Astrocyte of the spinal cord (primary cell): ENCODE results near the gene CD8A.
A peak's percentile ranks its signal among the peaks of the same experiment; 100 is the strongest.

Experiments
- DNase-seq: peaks from one replicate; pipeline ENCODE4 v3.0.0; 2011; ENCODE audit warnings: low read depth, low spot score
- H3K4me3 ChIP-seq: 2 replicates; pipeline ENCODE4 v1.5.1; 2011; ENCODE audit warnings: low read depth, mild to moderate bottlenecking, low read length, moderate library complexity
- CTCF ChIP-seq: IDR thresholded peaks from 2 replicates; pipeline ENCODE4 v1.5.1; 2012; ENCODE audit warnings: low read depth, mild to moderate bottlenecking, low read length, inconsistent platforms
- in situ Hi-C: cut with HindIII; loops from 2 replicates; pipeline ENCODE4 v1.10.0; 2017; ENCODE audit warnings: low sequenced_read_pairs

CD8A gene

GRCh38 chr2:86758405-86758804 lies 32.3 kb downstream of the CD8A start:
- in situ Hi-C loops, result no loop called here
- no peak for DNase-seq
- no peak overlapping the region for H3K4me3 ChIP-seq
- no peak for TF ChIP-seq CTCF

DNA sequence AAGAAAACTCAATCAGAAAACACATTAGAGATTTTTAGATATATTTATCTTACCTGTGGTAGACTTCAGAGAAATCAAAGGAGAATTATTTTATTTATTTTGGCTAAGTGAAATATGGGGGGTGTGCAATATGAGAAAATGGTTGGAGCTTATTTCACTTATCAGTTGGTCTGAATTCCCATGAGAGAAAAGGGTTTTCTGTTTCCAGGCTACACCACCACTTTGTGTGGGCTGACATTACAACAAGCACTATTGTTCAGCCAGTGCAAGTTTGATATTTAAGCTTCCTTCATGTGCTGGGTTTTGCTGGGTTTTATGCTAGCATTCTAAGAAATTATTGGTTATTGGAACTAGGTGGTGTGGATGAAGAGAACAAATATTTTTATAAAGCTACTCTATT lies 37.1 kb downstream of the CD8A start:
- no peak overlapping the region for H3K4me3 ChIP-seq
- in situ Hi-C loops, result no loop called here
- DNase-seq, result no peak
- no peak for TF ChIP-seq CTCF

GRCh38 chr2:86752934-86753333 lies 37.8 kb downstream of the CD8A start:
- DNase-seq, result no peak
- TF ChIP-seq CTCF, result no peak
- H3K4me3 ChIP-seq, result no peak overlapping the region
- in situ Hi-C loops, result no loop called here

DNA sequence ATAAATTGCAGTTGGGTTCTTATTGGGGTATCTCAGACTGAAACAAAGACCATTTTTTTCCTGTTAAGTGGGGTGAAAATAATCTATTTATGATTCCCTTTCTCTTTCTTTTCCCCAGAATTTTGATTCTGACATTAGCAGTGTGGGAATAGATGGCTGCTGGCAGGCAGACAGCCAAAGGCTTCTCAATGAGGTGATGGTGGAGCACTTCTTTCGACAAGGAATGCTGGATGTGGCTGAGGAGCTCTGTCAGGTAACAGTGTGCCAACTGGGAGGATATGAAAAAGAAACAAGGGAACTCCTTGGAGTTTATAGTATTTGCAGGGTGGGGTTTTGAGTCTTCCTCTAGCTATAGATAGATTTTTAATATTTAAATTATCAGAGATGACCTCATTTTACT lies 38.9 kb downstream of the CD8A start:
- no peak for TF ChIP-seq CTCF
- in situ Hi-C loops, result no loop called here
- DNase-seq, result no peak

DNA sequence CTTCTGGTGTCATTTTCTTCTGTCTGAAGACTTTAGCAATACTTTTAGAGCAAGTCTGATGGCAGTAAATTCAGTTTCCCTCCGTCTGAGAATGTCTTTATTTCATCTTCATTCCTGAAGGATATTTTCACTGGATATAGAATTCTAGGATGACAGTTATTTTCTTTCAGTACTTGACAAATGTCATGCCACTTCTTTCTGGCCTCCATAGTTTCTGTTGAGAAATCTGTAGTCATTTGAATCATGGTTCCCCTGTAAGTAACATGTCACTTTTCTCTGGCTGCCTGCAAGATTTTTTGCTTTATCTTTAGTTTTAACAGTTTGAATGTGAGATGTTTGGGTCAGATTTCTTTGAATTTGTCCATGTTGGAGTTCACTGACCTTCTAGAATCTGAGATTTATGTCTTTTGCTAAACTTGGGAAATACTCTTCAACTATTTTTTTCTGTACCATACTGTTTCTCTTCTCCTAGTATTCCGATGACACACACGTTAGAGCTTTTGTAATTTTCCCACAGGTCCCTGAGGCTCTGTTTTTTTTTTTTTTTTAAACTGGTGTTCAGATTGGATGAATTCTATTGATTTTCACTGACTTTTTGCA lies 40.4 kb downstream of the CD8A start:
- no peak overlapping the region for H3K4me3 ChIP-seq
- TF ChIP-seq CTCF, result no peak
- peak; percentile 10 for DNase-seq
- in situ Hi-C loops, result no loop called here

More for the DNA sequence above, 38.9 kb downstream of the CD8A start:
- H3K4me3 ChIP-seq, result no peak overlapping the region

GRCh38 chr2:86747711-86748639 lies 42.7 kb downstream of the CD8A start:
- peak; percentile 88 for DNase-seq
- no peak overlapping the region for H3K4me3 ChIP-seq
- TF ChIP-seq CTCF, result no peak
- in situ Hi-C loops, result no loop called here
